AG04449 (cell line): ENCODE results near the gene OTUD3.

Experiments used
- CTCF ChIA-PET: fragments of 350-600 bp; formaldehyde crosslinking; extraction: SDS; loops from one replicate; lab custom pipeline; 2021; ENCODE audit warnings: antibody characterized with exemption; lab: Yijun Ruan, JAX
- POLR2A ChIA-PET: fragments of 400-600, 350-600 bp; formaldehyde crosslinking; extraction: SDS; loops from one replicate; lab custom pipeline; 2020; ENCODE audit warnings: antibody characterized with exemption, inconsistent platforms; lab: Yijun Ruan, JAX
- DNase-seq: peaks from one replicate; pipeline ENCODE4 v3.0.0-alpha.2; 2010; ENCODE audit warnings: low read depth, low spot score
- H3K4me3 ChIP-seq: 2 replicates; pipeline ENCODE4 v1.5.1; 2011; ENCODE audit warnings: low read depth, mild to moderate bottlenecking, control low read depth, low read length
- CTCF ChIP-seq: IDR thresholded peaks from one replicate; pipeline ENCODE4 v1.5.1; 2011; ENCODE audit warnings: mild to moderate bottlenecking, moderate library complexity, low read length, control low read depth, inconsistent platforms; ENCODE audit not compliant: insufficient read depth; ENCODE audit errors: missing control alignments

The OTUD3 gene

GRCh38 chr1:19884312-19884711 lies 2.1 kb downstream of the OTUD3 start:
- TF ChIP-seq CTCF, result no peak
- POLR2A ChIA-PET, result no interaction called here
- no peak for DNase-seq
- CTCF ChIA-PET, result interaction anchor here (0.9 to 5.9 kb wide), 2 partner anchors 123 to 168 kb away, joined by 4 to 39 read pairs; no protein-coding TSS in a partner anchor
- H3K4me3 ChIP-seq, result no peak overlapping the region; the same call in 1 of the 2 replicates

DNA sequence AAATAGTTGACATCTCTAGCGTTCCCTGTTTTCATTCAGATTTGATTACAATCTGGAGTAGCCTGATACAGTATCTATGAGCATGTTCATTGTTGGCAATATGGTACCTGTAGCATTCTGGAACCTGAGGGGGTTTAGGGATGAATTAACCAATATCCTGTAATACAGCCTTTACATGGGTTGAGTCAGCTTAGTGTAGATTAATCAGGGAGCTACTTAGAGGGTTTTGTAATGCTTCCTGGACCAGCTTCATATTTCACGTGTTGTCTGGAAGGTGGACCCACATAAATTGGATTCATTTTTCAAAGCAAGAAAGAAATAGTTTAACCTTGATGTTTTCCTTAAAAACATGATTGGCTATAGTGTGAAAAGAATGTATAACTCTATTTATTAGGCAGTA lies 3.6 kb downstream of the OTUD3 start:
- POLR2A ChIA-PET, result no interaction called here
- CTCF ChIA-PET, result interaction anchor here (1.0 to 2.0 kb wide), 3 partner anchors 9 to 170 kb away, joined by 3 to 4 read pairs (median 4); no protein-coding TSS in a partner anchor
- no peak for TF ChIP-seq CTCF
- DNase-seq, result no peak
- no peak overlapping the region for H3K4me3 ChIP-seq

DNA sequence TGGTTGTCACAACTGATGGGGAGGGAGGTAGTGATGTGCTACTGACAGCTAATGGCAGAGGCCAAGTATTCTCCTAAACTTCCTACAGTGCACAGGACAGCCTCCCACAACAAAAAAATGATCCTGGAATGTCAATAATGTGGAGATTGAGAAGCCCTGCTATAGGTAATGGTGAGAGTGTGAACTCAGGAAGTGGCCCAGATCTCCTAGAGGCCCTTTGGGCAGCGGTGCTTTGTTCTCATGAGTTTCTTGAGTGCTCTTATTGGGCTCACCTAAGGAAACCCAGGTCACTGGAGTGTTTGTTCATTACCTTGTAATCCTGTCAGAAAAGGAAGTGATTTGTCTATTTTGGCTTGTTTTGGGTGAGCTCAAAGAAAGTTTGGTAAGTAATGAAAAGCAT lies 5.9 kb downstream of the OTUD3 start:
- TF ChIP-seq CTCF, result no peak
- no peak for DNase-seq
- H3K4me3 ChIP-seq, result no peak overlapping the region
- CTCF ChIA-PET, result interaction anchor here (2.4 kb wide), 1 partner anchor 228 kb away, joined by 6 read pairs; no protein-coding TSS in a partner anchor
- POLR2A ChIA-PET, result no interaction called here

- ChIA-PET POLR2A (no interaction called here), CTCF (interaction anchor here (0.9 to 1.6 kb wide), 4 partner anchors 9 to 174 kb away, joined by 4 to 5 read pairs (median 4); no protein-coding TSS in a partner anchor)
- no peak for TF ChIP-seq CTCF
- DNase-seq, result no peak
- H3K4me3 ChIP-seq, result no peak overlapping the region
Measured at GRCh38 chr1:19889656-19890055, 7.5 kb downstream of the OTUD3 start.

- H3K4me3 ChIP-seq, result no peak overlapping the region
- DNase-seq, result no peak
- ChIA-PET POLR2A (no interaction called here), CTCF (interaction anchor here (2.5 to 5.9 kb wide), 2 partner anchors 10 to 14 kb away, joined by 6 to 45 read pairs; partner anchors contain the start of gene OTUD3)
- TF ChIP-seq CTCF, result no peak
Measured at GRCh38 chr1:19892129-19892528, 9.9 kb downstream of the OTUD3 start.

- no peak for DNase-seq
- POLR2A ChIA-PET, result no interaction called here
- CTCF ChIA-PET, result interaction anchor here (2.5 to 5.9 kb wide), 2 partner anchors 11 to 14 kb away, joined by 6 to 45 read pairs; partner anchors contain the start of gene OTUD3
- H3K4me3 ChIP-seq, result no peak overlapping the region
- TF ChIP-seq CTCF, result no peak
Measured at GRCh38 chr1:19892628-19893168, 10.5 kb downstream of the OTUD3 start.
